Heart left ventricle (tissue), 13 donors: ENCODE results near the gene NOXA1.

Source experiments
- POLR2A ChIP-seq, 2 donors: fragments of 450-650 bp; IDR thresholded peaks; one replicate each; pipeline ENCODE4 v1.6.1; 2017; ENCODE audit warnings: antibody characterized with exemption in 2 of 2, mild to moderate bottlenecking in 2 of 2, moderate library complexity in 2 of 2
- TF ChIP-seq, protein P1 (sequence below), 12 donors: fragments of 200-600 bp; sonication (generic) in 4 of 12; IDR thresholded peaks; one replicate each; pipeline versions ENCODE4 v1.5.0 to v1.8.0; 2018 to 2022; ENCODE audit warnings: antibody characterized with exemption in 12 of 12, mild to moderate bottlenecking in 5 of 12
- donor health status: ischemic (EF 13 %, LVEDD 7.1; RV severe dilation, severe dysfunction).
- donor health status: DM: no; HTN: yes; CAD: no.
- donor health status: DM: no; HTN: no; CAD: no.
- donor health status: ischemic (EF 25% LVEDD 6.9; RV normal size, moderate dysfunction).
- donor health status: ischemic (EF 25% LVEDD 5.7; RV mildly dilated, moderate dysfunction).
- donor health status: ischemic (EF 35%, LVEDD 5.7; RV mildly dilated, moderate dysfunction).
- donor health status: nonischemic (EF 11% LVEDD 7.7; RV severe dilation, severe dysfunction).
- donor health status: DM: yes; HTN: yes; CAD: no.
- donor health status: PGD.
- donor health status: ischemic (EF 29% LVEDD 5.4; RV normal size, mild dysfunction).
- donor health status: nonischemic (EF 23%, LVEDD 6.1; RV moderate dilation, normal function).

DNA sequence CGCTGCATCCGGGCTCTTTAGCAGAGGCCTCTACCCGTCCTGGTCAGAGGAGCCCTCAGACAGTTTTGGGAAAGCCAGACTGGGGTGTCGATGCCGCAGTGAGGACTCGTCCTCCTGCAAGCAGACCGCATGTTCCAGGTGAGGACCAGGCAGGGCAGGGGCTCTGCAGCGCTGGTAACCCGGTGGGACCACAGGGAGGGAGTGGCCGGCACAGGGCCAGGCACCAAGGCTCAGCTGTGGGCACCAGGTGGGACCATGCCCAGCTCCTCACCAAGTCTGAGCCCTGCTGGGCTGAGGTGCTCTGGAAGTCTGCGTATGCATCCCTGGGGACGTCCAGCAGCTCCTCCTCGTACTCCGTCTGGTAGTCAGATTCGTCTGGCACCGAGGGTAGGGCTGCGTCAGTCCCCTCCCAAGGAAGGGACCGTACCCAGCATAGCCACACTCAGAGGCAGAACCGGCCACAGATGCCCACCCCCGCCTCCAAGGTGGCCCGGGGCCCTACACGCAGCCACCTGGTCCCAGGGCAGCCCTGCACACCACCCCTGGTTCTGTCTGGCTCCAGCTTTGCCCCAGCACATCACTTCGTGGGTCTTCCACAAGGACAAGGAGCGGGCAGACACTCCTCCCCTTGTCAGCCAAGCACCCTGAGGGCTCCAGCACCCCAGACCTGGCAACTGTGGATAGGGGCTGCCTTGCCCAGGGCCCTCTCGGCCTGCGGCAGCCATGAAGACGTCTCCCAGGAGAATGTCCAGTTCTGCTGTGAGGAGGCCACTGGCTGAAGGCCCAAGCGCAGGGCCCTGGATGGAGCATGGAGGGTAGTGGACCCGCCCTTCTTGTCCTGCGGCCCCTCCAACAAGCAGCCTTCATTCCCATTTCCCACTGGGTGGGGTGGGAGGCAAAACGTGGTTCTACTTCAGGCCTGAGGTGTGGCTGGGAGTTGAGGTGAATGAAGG is 37.4 kb downstream of the NOXA1 start:
- TF ChIP-seq, protein P1, sequence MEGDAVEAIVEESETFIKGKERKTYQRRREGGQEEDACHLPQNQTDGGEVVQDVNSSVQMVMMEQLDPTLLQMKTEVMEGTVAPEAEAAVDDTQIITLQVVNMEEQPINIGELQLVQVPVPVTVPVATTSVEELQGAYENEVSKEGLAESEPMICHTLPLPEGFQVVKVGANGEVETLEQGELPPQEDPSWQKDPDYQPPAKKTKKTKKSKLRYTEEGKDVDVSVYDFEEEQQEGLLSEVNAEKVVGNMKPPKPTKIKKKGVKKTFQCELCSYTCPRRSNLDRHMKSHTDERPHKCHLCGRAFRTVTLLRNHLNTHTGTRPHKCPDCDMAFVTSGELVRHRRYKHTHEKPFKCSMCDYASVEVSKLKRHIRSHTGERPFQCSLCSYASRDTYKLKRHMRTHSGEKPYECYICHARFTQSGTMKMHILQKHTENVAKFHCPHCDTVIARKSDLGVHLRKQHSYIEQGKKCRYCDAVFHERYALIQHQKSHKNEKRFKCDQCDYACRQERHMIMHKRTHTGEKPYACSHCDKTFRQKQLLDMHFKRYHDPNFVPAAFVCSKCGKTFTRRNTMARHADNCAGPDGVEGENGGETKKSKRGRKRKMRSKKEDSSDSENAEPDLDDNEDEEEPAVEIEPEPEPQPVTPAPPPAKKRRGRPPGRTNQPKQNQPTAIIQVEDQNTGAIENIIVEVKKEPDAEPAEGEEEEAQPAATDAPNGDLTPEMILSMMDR (IDR thresholded peaks at IDR 0.05), result no peak
- TF ChIP-seq POLR2A (IDR thresholded peaks at IDR 0.05), result no peak
